Measurements from ENCODE around the gene FMO3. TPM values are rescaled to one million over a fixed set of nuclear protein-coding genes. Genes with fewer than 3 reads are reported as not detected.

Gene FMO3
- polyA plus RNA-seq, 2 donors, result 1.6 to 2.1 TPM

- no peaks in the 10 kb centered on the region for H3K27me3 ChIP-seq (ENCODE audit: control insufficient read depth in 1 of 2, insufficient read depth in 2 of 2, low read length in 2 of 2)
- H3K9me3 ChIP-seq (ENCODE audit: control insufficient read depth in 2 of 2, insufficient read depth in 1 of 2, low read depth in 1 of 2, low read length in 1 of 2), result no peaks in the 10 kb centered on the region
- H3K27ac ChIP-seq (ENCODE audit: low read depth in 2 of 2, low read length in 1 of 2), result no peak overlapping the region
- H3K4me1 ChIP-seq (ENCODE audit: control insufficient read depth in 2 of 2, insufficient read depth in 2 of 2, low read length in 1 of 2), result peaks cover 0 to 2% of the 10 kb centered on the region in 2 donors
- H3K4me3 ChIP-seq (ENCODE audit: low read depth in 1 of 2, low read length in 2 of 2), result no peak overlapping the region
- no peaks in the 10 kb centered on the region for H3K36me3 ChIP-seq (ENCODE audit: control insufficient read depth in 2 of 2, insufficient read depth in 2 of 2, low read length in 1 of 2)
Observed at GRCh38 chr1:171161431-171161830, 70.7 kb downstream of the FMO3 start.

- peak overlapping the region in 1 of 2 donors; percentile 82 for H3K27ac ChIP-seq (ENCODE audit: low read depth in 2 of 2, low read length in 1 of 2)
- no peaks in the 10 kb centered on the region for H3K27me3 ChIP-seq (ENCODE audit: control insufficient read depth in 1 of 2, insufficient read depth in 2 of 2, low read length in 2 of 2)
- WGBS, 2 donors, result 39 to 67% methylated on average over 2 of the region's 2 CpGs
- peaks cover 0 to 4% of the 10 kb centered on the region in 2 donors for H3K4me1 ChIP-seq (ENCODE audit: control insufficient read depth in 2 of 2, insufficient read depth in 2 of 2, low read length in 1 of 2)
- no peak overlapping the region for H3K4me3 ChIP-seq (ENCODE audit: low read depth in 1 of 2, low read length in 2 of 2)
- no peaks in the 10 kb centered on the region for H3K36me3 ChIP-seq (ENCODE audit: control insufficient read depth in 2 of 2, insufficient read depth in 2 of 2, low read length in 1 of 2)
- H3K9me3 ChIP-seq (ENCODE audit: control insufficient read depth in 2 of 2, insufficient read depth in 1 of 2, low read depth in 1 of 2, low read length in 1 of 2), result no peaks in the 10 kb centered on the region
Observed at GRCh38 chr1:171166361-171166760, 75.7 kb downstream of the FMO3 start.

Other genes starting within 250 kb of the FMO3 start
- gene MROH9, start 155.4 kb upstream of the FMO3 start, polyA plus RNA-seq, result not detected
- gene FMO2, start 94.4 kb downstream of the FMO3 start, polyA plus RNA-seq, result 10 to 100 TPM; 50.5 to 95.4 TPM
- 1 to 10 TPM; 1.3 to 1.9 TPM for gene FMO1, start 157.6 kb downstream of the FMO3 start, polyA plus RNA-seq
- gene FMO4, start 223.3 kb downstream of the FMO3 start, polyA plus RNA-seq, result 1 to 10 TPM; 1.6 to 2.3 TPM